HG03095 (cell line): ENCODE data around the gene CPT1B.
"Not testable (repeated sequence)": the region's sequence is repeated elsewhere in the genome, so short reads cannot be mapped to it uniquely, and the experiment has no call there.

ENCODE experiments used
- ATAC-seq: cut with Tn5 transposase; IDR thresholded peaks from one replicate; pipeline ENCODE4 v1.9.1; 2021; ENCODE audit warnings: moderate library complexity; ENCODE audit not compliant: unreplicated experiment

Gene CPT1B

GRCh38 chr22:50577987-50578775 lies at the start of gene CPT1B:
TSS of gene CPT1B (minus strand) at chr22:50578427. CDS start at chr22:50577915, 512 bp downstream.
- no peak for ATAC-seq

GRCh38 chr22:50626850-50627641 lies 48.8 kb upstream of the CPT1B start:
- no peak for ATAC-seq

- no peak for ATAC-seq
Measured at GRCh38 chr22:50626314-50626849, 48.2 kb upstream of the CPT1B start.

GRCh38 chr22:50625568-50626313 lies 47.5 kb upstream of the CPT1B start:
- ATAC-seq, result no peak

GRCh38 chr22:50625131-50625567 lies 46.9 kb upstream of the CPT1B start:
- no peak for ATAC-seq

- no peak for ATAC-seq
Measured at GRCh38 chr22:50624347-50625130, 46.3 kb upstream of the CPT1B start.

- no peak for ATAC-seq
Measured at GRCh38 chr22:50622723-50623327, 44.6 kb upstream of the CPT1B start.

- no peak for ATAC-seq
Measured at GRCh38 chr22:50621948-50622722, 43.9 kb upstream of the CPT1B start.

GRCh38 chr22:50621356-50621880 lies 43.2 kb upstream of the CPT1B start:
- ATAC-seq, result peak; percentile 45

GRCh38 chr22:50620593-50621355 lies 42.5 kb upstream of the CPT1B start:
- ATAC-seq, result peak; percentile 36

GRCh38 chr22:50614296-50614695 lies 36.1 kb upstream of the CPT1B start:
- not testable (repeated sequence) for ATAC-seq

- no peak for ATAC-seq
Measured at GRCh38 chr22:50613291-50613981, 35.2 kb upstream of the CPT1B start.

GRCh38 chr22:50612528-50613221 lies 34.4 kb upstream of the CPT1B start:
- no peak for ATAC-seq

GRCh38 chr22:50612168-50612527 lies 33.9 kb upstream of the CPT1B start:
- no peak for ATAC-seq

- ATAC-seq, result no peak
Measured at GRCh38 chr22:50611341-50612060, 33.3 kb upstream of the CPT1B start.

- ATAC-seq, result no peak
Measured at GRCh38 chr22:50610581-50610980, 32.4 kb upstream of the CPT1B start.
